ENCODE data around the gene SPOCK1. TPM values are rescaled to one million over a fixed set of nuclear protein-coding genes. Genes with fewer than 3 reads are reported as not detected.

SPOCK1 gene
- total and polyA plus RNA-seq, 8 donors: 0.46 to 15.6 (median 9.2) TPM

- TF ChIP-seq EP300 (IDR thresholded peaks at IDR 0.05) (no peak), POLR2AphosphoS5 (IDR thresholded peaks at IDR 0.05) (no peak), CTCF (IDR thresholded peaks at IDR 0.05) (no peak), POLR2A (IDR thresholded peaks at IDR 0.05) (no peak)
- no peak overlapping the region for H3K4me3 ChIP-seq
- no peaks in the 10 kb centered on the region for H3K4me1 ChIP-seq
- no peak for DNase-seq
- H3K36me3 ChIP-seq: no peaks in the 10 kb centered on the region
- H3K27ac ChIP-seq: no peak overlapping the region
- 79 to 100% (median 81%) methylated on average over 1 of the region's 1 CpG for WGBS, 5 donors
- peaks cover 0 to 3% (median 0%) of the 10 kb centered on the region in 3 donors for H3K27me3 ChIP-seq
- intact Hi-C loops (cut with DNase I; ENCODE audit: low total_unique reads): no loop called here
- H3K9me3 ChIP-seq: no peaks in the 10 kb centered on the region
Observed at GRCh38 chr5:137367951-137368350, 131.2 kb downstream of the SPOCK1 start.

GRCh38 chr5:137366526-137366925, 132.6 kb downstream of the SPOCK1 start:
- Histone ChIP-seq H3K27me3 (peaks cover 0 to 11% (median 0%) of the 10 kb centered on the region in 3 donors), H3K36me3 (no peaks in the 10 kb centered on the region), H3K4me3 (no peak overlapping the region), H3K4me1 (no peaks in the 10 kb centered on the region), H3K9me3 (no peaks in the 10 kb centered on the region), H3K27ac (no peak overlapping the region)
- no peak for DNase-seq
- 31 to 52% (median 46%) methylated on average over 3 of the region's 3 CpGs for WGBS, 5 donors
- intact Hi-C loops (cut with DNase I; ENCODE audit: low total_unique reads): no loop called here
- no peak for TF ChIP-seq POLR2A (IDR thresholded peaks at IDR 0.05)
- TF ChIP-seq EP300 (IDR thresholded peaks at IDR 0.05): no peak
- no peak for TF ChIP-seq CTCF (IDR thresholded peaks at IDR 0.05)
- TF ChIP-seq POLR2AphosphoS5 (IDR thresholded peaks at IDR 0.05): no peak

- Histone ChIP-seq H3K27me3 (peaks cover 0 to 15% (median 0%) of the 10 kb centered on the region in 3 donors), H3K36me3 (no peaks in the 10 kb centered on the region), H3K4me1 (no peaks in the 10 kb centered on the region), H3K9me3 (no peaks in the 10 kb centered on the region), H3K4me3 (no peak overlapping the region), H3K27ac (no peak overlapping the region)
- DNase-seq: no peak
- 56 to 65% (median 61%) methylated on average over 3 of the region's 3 CpGs for whole genome bisulfite sequencing, 5 donors
- TF ChIP-seq CTCF (IDR thresholded peaks at IDR 0.05) (no peak), EP300 (IDR thresholded peaks at IDR 0.05) (no peak), POLR2AphosphoS5 (IDR thresholded peaks at IDR 0.05) (no peak), POLR2A (IDR thresholded peaks at IDR 0.05) (no peak)
- intact Hi-C loops (cut with DNase I; ENCODE audit: low total_unique reads): no loop called here
Observed at GRCh38 chr5:137365126-137365865, 133.8 kb downstream of the SPOCK1 start.

- intact Hi-C loops (cut with DNase I; ENCODE audit: low total_unique reads): no loop called here
- Histone ChIP-seq H3K4me1 (no peaks in the 10 kb centered on the region), H3K4me3 (no peak overlapping the region), H3K9me3 (no peaks in the 10 kb centered on the region), H3K27me3 (peaks cover 0 to 15% (median 0%) of the 10 kb centered on the region in 3 donors), H3K27ac (no peak overlapping the region), H3K36me3 (no peaks in the 10 kb centered on the region)
- WGBS, 5 donors: 24 to 45% (median 35%) methylated on average over 2 of the region's 2 CpGs
- TF ChIP-seq POLR2A (IDR thresholded peaks at IDR 0.05) (no peak), EP300 (IDR thresholded peaks at IDR 0.05) (no peak), POLR2AphosphoS5 (IDR thresholded peaks at IDR 0.05) (no peak), CTCF (IDR thresholded peaks at IDR 0.05) (no peak)
- no peak for DNase-seq
Observed at GRCh38 chr5:137361280-137361679, 137.8 kb downstream of the SPOCK1 start.

Measured in stomach (tissue), 9 donors.